GM12878 (cell line): ENCODE results near the gene ATXN2. TPM values are rescaled to one million over a fixed set of nuclear protein-coding genes. Genes with fewer than 3 reads are reported as not detected.
A peak's percentile ranks its signal among the peaks of the same experiment; 100 is the strongest.

Experiments used
- BACH1 ChIP-seq: fragments of 450-650 bp; IDR thresholded peaks from 2 replicates; pipeline ENCODE4 v1.6.1; 2017; ENCODE audit warnings: mild to moderate bottlenecking, borderline replicate concordance
- EGR1 ChIP-seq, 2 experiments: IDR thresholded peaks; 1 replicate in 1 of 2; 2 replicates in 1 of 2; pipeline ENCODE4 v1.6.1; 2011 to 2012; ENCODE audit warnings: low read depth in 2 of 2, low read length in 2 of 2, borderline replicate concordance in 1 of 2, mild to moderate bottlenecking in 1 of 2, moderate library complexity in 1 of 2
- ELK1 ChIP-seq: IDR thresholded peaks from 2 replicates; pipeline ENCODE4 v1.6.1; 2012; ENCODE audit warnings: low read depth, low read length, improper control_type of control experiment
- FOXK2 ChIP-seq: fragments of 450-650 bp; IDR thresholded peaks from 2 replicates; pipeline ENCODE4 v1.6.1; 2017; ENCODE audit warnings: mild to moderate bottlenecking, moderate library complexity
- IKZF2 ChIP-seq, 2 experiments: fragments of 450-650 bp; IDR thresholded peaks; 2 replicates each; pipeline ENCODE4 v1.6.1; 2017; ENCODE audit warnings: mild to moderate bottlenecking in 2 of 2, moderate library complexity in 2 of 2
- KAT2A ChIP-seq: conservative IDR thresholded peaks from 2 replicates; pipeline ENCODE4 v1.6.1; 2011; ENCODE audit warnings: low read depth, low read length; ENCODE audit not compliant: control insufficient read depth
- MYC ChIP-seq: IDR thresholded peaks from 2 replicates; pipeline ENCODE4 v1.6.1; 2011; ENCODE audit warnings: mild to moderate bottlenecking, low read length, moderate library complexity, inconsistent platforms; ENCODE audit not compliant: insufficient read depth, insufficient replicate concordance, insufficient read length, severe bottlenecking
- NFYA ChIP-seq: IDR thresholded peaks from 2 replicates; pipeline ENCODE4 v1.6.1; 2011; ENCODE audit warnings: low read depth, mild to moderate bottlenecking, low read length, improper control_type of control experiment, borderline replicate concordance
- NKRF ChIP-seq: fragments of 450-650 bp; conservative IDR thresholded peaks from 2 replicates; pipeline ENCODE4 v1.6.1; 2017; ENCODE audit warnings: mild to moderate bottlenecking, moderate library complexity
- PML ChIP-seq: IDR thresholded peaks from 2 replicates; pipeline ENCODE4 v1.6.1; 2012; ENCODE audit warnings: low read length, inconsistent platforms
- POLR2AphosphoS2 ChIP-seq: IDR thresholded peaks from 2 replicates; pipeline ENCODE4 v1.6.1; 2011; ENCODE audit warnings: low read depth, mild to moderate bottlenecking, low read length, improper control_type of control experiment, moderate library complexity
- RB1 ChIP-seq: fragments of 450-650 bp; formaldehyde crosslinking; IDR thresholded peaks from 2 replicates; pipeline ENCODE4 v1.6.1; 2017; ENCODE audit warnings: mild to moderate bottlenecking, borderline replicate concordance
- RUNX3 ChIP-seq: IDR thresholded peaks from 2 replicates; pipeline ENCODE4 v1.6.1; 2012; ENCODE audit warnings: low read length, inconsistent platforms
- SMC3 ChIP-seq: IDR thresholded peaks from 2 replicates; pipeline ENCODE4 v1.6.1; 2011; ENCODE audit warnings: low read length, improper control_type of control experiment, borderline replicate concordance
- SUPT20H ChIP-seq: IDR thresholded peaks from 2 replicates; pipeline ENCODE4 v1.6.1; 2011; ENCODE audit warnings: low read depth, mild to moderate bottlenecking, low read length, moderate library complexity, borderline replicate concordance; ENCODE audit not compliant: control insufficient read depth
- TCF3 ChIP-seq: IDR thresholded peaks from 2 replicates; pipeline ENCODE4 v1.6.1; 2012; ENCODE audit warnings: low read depth, mild to moderate bottlenecking, low read length, borderline replicate concordance; ENCODE audit not compliant: insufficient read depth
- TCF7 ChIP-seq: IDR thresholded peaks from 2 replicates; pipeline ENCODE4 v1.6.1; 2014; ENCODE audit warnings: antibody characterized with exemption, borderline replicate concordance
- YBX1 ChIP-seq: fragments of 450-650 bp; IDR thresholded peaks from 2 replicates; pipeline ENCODE4 v1.6.1; 2016; ENCODE audit warnings: antibody characterized with exemption
- ZBTB33 ChIP-seq: fragments of 450-650 bp; IDR thresholded peaks from 2 replicates; pipeline ENCODE4 v1.6.1; 2017; ENCODE audit warnings: mild to moderate bottlenecking
- ZSCAN29 ChIP-seq: fragments of 450-650 bp; IDR thresholded peaks from 2 replicates; pipeline ENCODE4 v1.6.1; 2017; ENCODE audit warnings: mild to moderate bottlenecking, moderate library complexity
- polyA plus RNA-seq, 11 experiments: library from polyadenylated mRNA; depleted of rRNA in 4 of 11; unstranded in 6 of 11; stranded (reverse) in 5 of 11; fragments of >200 nt; fragmentation: Nextera tagmentation in 4 of 11; fragmentation: Illumina TruSeq in 1 of 11; extraction: Ambion mirVana in 4 of 11; extraction: Trizol in 1 of 11; gene quantifications; 1 replicate in 1 of 11; 2 replicates in 10 of 11; pipeline versions ENCODE4 v1.2.1 to v1.2.3, GENCODE V29; 2011 to 2016; ENCODE audit warnings: inconsistent platforms in 2 of 11, missing spikeins in 2 of 11, low read depth in 1 of 11
- total RNA-seq, 4 experiments: library from RNA; depleted of rRNA in 3 of 4; stranded (reverse); fragments of >200 nt in 3 of 4; fragmentation: Illumina TruSeq in 1 of 4; extraction: Trizol in 1 of 4; gene quantifications; 2 replicates each; pipeline versions ENCODE4 v1.2.1 to v1.2.3, GENCODE V29; 2013 to 2021
- TF ChIP-seq, protein P1 (sequence below): fragments of 450-650 bp; IDR thresholded peaks from 2 replicates; pipeline ENCODE4 v1.6.1; 2016; ENCODE audit warnings: mild to moderate bottlenecking, moderate library complexity, borderline replicate concordance

ATXN2 gene
- total and polyA plus RNA-seq, 10 of the 15 experiments (the other 5 are each of a cell fraction or from before 2014, with no cell fraction given): 8.8 to 31.5 (median 19.0) TPM

- TF ChIP-seq NKRF (no peak), IKZF2 (IDR thresholded peaks at IDR 0.05) (peak in 1 of 2 experiments; percentile 22; a peak in 1 of 4 replicates), ZBTB33 (no peak), POLR2AphosphoS2 (peak; percentile 4; the same call in 1 of the 2 replicates), ELK1 (no peak), YBX1 (no peak), FOXK2 (no peak), EGR1 (IDR thresholded peaks at IDR 0.05; ENCODE audit: borderline replicate concordance in 1 of 2, low read depth in 2 of 2, low read length in 2 of 2) (0 out of 3 replicates have a peak, but pooled peaks of 1 of the 2 experiments have one; percentile 18), BACH1 (0 out of 2 replicates have a peak, but pooled peaks have one; percentile 13), ZSCAN29 (no peak), MYC (no peak), SMC3 (no peak), TCF3 (no peak), SUPT20H (no peak), RUNX3 (no peak), TCF7 (no peak), RB1 (no peak), KAT2A (no peak), NFYA (no peak), PML (no peak)
- TF ChIP-seq, protein P1, sequence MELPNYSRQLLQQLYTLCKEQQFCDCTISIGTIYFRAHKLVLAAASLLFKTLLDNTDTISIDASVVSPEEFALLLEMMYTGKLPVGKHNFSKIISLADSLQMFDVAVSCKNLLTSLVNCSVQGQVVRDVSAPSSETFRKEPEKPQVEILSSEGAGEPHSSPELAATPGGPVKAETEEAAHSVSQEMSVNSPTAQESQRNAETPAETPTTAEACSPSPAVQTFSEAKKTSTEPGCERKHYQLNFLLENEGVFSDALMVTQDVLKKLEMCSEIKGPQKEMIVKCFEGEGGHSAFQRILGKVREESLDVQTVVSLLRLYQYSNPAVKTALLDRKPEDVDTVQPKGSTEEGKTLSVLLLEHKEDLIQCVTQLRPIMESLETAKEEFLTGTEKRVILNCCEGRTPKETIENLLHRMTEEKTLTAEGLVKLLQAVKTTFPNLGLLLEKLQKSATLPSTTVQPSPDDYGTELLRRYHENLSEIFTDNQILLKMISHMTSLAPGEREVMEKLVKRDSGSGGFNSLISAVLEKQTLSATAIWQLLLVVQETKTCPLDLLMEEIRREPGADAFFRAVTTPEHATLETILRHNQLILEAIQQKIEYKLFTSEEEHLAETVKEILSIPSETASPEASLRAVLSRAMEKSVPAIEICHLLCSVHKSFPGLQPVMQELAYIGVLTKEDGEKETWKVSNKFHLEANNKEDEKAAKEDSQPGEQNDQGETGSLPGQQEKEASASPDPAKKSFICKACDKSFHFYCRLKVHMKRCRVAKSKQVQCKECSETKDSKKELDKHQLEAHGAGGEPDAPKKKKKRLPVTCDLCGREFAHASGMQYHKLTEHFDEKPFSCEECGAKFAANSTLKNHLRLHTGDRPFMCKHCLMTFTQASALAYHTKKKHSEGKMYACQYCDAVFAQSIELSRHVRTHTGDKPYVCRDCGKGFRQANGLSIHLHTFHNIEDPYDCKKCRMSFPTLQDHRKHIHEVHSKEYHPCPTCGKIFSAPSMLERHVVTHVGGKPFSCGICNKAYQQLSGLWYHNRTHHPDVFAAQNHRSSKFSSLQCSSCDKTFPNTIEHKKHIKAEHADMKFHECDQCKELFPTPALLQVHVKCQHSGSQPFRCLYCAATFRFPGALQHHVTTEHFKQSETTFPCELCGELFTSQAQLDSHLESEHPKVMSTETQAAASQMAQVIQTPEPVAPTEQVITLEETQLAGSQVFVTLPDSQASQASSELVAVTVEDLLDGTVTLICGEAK: no peak
- TF ChIP-seq, all 136 proteins: peak for 9
These were observed 1.1 kb downstream of the ATXN2 start (continued) for GRCh38 chr12:111597831-111598636.
